ENCODE results near the gene CCNF.

The CCNF gene

DNA sequence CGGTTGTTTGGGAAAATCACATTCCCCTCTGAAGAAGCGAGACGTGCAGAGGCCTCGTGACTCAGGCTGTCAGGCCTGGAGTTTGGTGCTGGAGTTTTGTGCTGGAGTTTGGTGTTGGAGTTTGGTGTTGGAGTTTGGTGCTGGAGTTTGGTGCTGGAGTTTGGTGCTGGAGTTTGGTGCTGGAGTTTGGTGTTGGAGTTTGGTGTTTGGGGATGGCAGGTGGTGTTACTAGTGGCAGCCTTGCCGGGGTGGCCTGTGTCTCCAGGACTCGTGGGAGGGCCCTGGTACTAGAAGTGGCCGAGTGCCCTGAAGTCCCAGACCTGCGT is 58.2 kb downstream of the CCNF start:
- no peak for DNase-seq (ENCODE audit: low spot score)

DNA sequence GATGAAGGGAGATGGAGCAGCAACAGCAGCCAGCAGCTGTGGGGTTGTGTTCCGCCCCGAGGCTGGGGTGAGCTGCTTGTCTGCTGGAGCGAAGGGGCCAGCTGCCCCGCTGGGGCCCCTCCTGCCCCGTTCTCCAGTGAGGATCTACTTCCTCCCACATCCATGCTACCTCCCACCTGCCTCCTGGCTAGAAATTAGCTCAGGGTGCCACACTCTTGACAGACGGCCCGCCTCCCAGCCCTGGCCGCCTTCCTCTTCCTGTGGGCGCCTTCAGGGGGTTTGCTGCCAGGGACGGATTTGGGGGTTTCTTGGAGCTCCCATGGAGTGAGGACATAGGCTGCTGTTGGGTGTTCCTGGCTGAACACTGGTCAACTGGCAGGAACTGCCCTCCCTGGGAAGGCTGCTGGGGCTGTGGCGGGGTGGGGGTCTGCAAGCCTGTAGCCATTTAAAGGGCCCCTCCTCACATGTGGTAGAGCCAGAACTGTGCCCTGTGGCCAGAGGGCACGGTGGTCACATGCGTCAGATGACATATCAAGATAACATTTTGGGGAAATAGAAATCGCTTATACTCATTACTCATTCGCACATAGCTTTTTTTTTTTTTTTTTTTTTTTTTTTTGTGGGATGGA is 58.8 kb downstream of the CCNF start:
- no peak for DNase-seq (ENCODE audit: low spot score)

DNA sequence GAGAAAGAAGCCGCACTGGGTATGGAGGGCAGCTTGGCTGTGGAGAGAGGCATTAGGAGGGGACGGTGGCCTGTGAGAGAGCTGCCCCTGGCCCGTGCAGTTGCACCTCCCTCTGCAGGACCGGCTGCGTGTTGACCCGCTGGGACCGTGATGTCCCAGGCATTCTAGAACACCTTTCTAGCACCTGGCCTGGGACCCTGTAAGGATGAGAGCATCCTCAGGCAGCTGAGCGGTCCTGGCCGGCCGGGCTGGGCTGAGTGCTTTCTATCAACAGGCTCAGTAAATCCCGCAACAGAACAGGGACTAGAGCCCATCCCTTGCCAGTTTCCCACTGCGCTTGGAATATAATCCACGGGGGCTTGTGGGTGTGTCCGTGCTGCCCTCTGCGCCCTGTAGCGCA is 60.3 kb downstream of the CCNF start:
- no peak for DNase-seq (ENCODE audit: low spot score)

DNA sequence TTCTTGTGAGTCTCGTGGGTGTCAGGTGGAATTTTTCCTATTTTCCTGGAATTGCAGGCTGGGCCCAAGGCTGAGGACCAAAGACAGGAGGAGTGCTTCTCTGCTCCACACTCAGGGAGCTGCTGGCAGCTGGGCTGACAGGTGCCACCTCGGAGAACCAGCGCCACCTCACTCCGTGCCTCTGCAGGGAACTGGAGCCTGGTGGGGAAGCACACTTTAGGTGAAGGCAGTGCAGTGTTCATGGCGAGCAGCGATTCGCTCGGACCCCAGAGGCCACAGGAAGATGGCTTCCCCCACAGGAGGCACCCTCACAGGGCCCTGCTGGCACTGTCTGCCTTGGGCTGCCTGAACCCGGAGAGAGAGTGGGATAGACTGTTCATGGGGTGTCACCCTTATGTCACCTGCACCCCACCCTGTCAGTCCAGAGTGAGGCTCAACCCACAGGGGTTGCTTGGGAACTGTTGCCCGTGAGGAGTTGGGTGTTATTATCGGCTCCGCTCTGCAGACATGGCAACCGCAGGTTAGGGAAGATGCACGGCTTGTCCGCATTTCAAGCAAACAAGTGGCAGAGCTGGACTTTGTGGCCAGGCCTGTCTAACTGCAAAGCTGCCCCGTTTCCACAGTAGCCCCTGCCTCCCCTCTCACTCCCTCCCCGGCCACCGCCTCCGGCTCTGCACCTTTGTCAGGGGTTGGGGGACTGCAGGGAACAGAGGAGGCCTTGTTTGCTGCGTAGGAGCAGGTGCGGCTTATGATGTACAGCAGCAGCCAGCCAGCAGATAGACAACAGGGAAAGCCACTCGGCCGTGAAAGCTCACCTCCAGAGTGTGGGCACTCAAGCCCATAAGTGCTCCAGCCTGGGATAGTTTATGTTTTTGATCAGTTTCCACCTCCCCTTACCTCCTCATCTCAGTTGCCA is 61.2 kb downstream of the CCNF start:
- DNase-seq (ENCODE audit: low spot score), result no peak

DNA sequence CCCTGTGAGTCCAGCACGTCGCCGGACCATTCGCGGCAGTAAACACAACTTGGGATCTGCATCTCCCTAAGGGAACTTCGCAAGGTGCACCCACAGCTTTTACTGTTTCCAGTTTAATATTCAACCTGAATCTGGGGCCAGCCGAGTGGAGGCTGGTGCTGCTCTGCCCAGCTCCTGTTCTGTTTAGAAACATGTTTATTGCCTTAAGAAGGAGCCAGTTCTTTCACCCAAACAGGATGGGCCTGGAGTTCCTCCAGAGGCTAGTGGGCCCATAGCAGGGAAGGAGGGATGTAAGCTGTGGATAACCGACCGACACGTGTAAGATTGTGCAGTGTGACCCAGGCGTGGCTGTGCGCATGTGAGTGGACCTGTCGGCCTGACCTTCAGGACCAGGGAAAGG is 63.0 kb downstream of the CCNF start:
- no peak for DNase-seq (ENCODE audit: low spot score)

DNA sequence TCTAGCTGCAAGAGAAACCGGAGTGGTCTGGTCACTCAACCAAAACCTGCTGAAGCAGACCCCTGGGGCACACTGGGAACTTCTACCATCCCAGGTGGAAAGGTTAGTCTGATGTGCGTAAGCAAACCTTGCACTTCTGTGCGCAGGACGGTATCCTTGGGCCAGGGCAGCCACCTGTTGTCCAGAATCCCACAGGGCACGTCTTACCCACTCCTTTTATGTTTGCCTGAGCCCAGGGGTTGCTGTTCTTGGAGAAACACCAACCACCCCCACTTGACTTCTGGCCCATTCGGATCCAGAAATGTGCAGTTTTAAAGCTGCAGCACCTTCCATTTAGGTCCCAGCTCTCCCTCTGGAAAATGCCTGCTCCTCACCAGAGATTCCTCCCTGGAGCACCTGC is 64.4 kb downstream of the CCNF start:
- no peak for DNase-seq (ENCODE audit: low spot score)

DNA sequence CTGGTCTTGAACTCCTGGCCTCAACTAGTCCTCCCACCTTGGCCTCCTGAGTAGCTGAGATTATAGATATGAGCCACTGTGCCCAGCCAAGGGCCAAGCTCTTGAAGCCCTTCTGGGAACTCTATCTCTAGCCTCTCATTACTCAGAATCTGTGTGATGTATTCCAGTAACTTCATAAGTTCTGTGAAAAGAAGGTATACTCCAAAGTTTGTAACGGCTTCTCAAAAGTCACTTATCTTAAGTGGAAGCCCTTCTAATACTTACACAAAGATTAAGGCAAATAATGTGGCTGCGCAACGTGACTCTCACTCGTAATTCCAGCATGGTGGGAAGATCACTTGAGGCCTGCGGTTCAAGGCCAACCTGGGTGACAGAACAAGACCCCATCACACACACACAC is 65.4 kb downstream of the CCNF start:
- no peak for DNase-seq (ENCODE audit: low spot score)

DNA sequence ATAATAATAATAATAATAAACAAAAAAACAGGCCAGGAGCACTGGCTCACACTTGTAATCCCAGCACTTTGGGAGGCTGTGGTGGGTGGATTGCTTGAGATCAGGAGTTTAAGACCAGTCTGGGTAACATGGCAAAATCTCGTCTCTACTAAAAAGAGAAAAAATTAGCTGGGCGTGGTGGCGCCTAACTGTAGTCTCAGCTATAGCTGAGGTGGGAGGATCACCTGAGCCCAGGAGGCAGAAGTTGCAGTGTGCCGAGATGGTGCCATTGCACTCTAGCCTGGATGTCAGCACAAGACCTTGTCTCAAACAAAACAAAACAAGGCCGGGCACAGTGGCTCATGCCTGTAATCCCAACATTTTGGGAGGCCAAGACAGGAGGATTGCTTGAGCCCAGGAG is 65.8 kb downstream of the CCNF start:
- DNase-seq (ENCODE audit: low spot score), result no peak

DNA sequence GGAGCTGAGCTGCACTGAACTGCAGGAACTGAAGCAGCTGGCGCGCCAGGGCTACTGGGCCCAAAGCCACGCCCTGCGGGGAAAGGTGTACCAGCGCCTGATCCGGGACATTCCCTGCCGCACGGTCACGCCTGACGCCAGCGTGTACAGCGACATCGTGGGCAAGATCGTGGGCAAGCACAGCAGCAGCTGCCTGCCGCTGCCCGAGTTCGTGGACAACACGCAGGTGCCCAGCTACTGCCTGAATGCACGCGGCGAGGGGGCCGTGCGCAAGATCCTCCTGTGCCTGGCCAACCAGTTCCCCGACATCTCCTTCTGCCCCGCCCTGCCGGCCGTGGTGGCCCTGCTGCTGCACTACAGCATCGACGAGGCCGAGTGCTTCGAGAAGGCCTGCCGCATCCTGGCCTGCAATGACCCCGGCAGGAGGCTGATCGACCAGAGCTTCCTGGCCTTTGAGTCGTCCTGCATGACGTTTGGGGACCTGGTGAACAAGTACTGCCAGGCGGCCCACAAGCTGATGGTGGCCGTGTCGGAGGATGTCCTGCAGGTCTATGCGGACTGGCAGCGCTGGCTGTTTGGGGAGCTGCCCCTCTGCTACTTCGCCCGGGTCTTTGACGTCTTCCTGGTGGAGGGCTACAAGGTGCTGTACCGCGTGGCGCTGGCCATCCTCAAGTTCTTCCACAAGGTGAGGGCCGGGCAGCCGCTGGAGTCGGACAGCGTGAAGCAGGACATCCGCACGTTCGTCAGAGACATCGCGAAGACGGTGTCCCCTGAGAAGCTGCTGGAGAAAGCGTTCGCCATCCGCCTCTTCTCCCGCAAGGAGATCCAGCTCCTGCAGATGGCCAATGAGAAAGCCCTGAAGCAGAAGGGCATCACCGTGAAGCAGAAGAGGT is 67.2 kb downstream of the CCNF start:
- DNase-seq (ENCODE audit: low spot score), result no peak

DNA sequence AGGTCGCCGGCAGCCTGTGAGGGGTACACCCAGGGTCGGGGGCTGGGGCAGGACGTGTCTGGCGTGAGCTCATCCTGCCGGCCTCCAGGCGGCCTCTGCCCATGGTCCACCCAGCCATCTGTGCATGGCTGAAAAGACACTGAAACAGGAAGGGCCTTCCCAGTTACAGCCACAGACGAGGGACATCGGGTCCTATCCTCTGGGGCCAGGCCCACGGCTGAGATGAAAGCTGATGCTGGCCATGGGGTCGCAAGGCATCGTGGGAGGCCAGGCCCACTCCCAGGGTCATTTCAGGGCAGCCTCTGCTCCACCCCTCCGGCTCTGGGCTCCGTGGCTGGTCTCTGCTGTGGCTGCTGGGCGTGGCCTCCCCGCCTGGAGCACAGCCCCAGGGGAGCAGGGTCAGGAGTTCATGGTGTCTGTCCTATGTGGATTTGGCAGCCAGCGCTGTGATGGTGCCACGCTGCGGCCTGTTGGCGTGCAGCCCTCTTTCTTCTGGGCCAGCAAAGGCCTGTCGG is 67.9 kb downstream of the CCNF start:
- no peak for DNase-seq (ENCODE audit: low spot score)

DNA sequence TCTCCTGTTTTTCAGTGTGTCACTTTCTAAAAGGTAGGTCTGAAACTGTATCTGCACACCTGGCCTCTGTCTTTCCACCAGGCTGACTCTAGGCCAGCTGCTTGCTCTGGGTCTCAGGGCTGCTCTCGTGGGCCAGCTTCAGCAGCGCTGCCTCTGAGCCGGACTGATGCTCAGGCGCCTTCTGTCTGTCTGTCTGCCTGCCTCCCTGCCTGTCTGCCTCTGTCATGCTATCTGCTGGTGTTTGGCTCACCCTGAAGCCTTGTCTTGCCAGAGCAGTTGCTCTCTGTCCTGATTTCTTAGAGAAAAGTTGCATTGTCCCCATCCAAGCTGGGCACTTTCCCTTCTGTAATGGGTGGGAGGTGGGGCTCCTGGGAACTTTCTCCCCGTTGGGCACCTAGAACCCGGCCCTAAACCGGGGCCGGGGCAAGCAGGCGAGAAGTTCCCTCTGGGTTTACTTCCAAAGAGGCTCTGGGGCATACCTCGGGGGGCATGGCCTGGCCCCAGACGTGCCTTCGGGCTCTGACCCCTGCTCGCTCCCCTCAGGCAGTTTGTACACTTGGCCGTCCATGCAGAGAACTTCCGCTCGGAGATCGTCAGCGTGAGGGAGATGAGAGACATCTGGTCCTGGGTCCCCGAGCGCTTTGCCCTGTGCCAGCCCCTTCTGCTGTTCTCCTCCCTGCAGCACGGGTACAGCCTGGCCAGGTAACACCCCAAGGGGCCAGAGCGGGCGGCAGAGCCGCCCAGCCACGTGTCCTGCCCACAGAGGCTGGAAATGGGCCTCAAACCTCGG is 68.6 kb downstream of the CCNF start:
- no peak for DNase-seq (ENCODE audit: low spot score)

DNA sequence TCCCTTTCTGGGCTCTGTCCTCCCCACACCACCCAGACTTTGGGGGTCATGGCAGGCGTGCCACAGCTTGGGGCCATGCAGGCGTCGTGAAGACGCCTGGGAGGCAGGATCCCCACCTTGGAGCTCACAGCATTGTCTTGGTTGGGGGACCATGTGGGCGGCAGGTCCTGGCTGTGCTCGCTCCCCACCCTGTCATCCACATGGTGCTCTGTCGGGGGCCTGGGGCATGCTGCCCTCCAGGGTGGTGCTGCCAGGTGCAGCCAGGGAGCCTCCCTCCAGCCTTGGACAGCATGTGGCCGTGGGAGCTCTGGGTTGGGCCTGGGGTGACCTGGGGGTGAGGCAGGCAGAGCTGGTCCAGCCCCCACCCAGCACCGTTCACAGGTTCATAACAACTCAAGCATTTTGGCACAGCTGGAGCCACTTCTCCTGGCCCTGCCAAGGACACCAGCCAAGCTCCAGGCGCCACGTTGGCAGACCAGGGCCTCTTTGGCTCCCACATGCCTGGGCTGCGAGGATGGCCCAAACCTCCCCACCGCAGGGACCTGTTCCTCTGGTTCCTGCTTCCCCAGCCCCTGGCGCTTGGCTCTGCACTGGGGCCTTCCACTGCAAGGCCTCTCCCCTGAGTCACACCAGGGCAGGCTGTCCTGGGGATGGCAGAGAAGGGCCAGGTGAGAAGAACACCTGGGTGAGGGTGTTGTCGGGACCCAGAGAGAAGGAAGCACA is 69.4 kb downstream of the CCNF start:
- no peak for DNase-seq (ENCODE audit: low spot score)

DNA sequence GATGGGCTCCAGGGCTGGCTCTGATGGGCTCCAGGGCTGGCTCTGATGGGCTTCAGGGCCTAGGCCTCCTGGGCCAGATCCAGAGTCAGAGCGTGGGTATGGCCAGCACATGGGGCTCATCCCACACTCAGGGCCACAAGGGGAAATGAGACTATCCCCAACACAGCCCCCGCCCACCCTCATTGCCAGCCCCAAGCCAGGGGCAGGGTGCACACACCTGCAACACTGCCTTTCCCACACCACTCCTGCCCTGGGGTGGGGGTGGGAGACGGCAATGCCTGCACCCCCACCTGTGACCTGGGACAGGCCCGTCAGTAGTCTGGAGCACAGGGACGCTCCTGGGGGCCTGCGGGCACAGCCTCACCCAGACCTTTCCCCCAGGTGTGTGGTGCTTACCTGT is 70.2 kb downstream of the CCNF start:
- DNase-seq (ENCODE audit: low spot score), result no peak

DNA sequence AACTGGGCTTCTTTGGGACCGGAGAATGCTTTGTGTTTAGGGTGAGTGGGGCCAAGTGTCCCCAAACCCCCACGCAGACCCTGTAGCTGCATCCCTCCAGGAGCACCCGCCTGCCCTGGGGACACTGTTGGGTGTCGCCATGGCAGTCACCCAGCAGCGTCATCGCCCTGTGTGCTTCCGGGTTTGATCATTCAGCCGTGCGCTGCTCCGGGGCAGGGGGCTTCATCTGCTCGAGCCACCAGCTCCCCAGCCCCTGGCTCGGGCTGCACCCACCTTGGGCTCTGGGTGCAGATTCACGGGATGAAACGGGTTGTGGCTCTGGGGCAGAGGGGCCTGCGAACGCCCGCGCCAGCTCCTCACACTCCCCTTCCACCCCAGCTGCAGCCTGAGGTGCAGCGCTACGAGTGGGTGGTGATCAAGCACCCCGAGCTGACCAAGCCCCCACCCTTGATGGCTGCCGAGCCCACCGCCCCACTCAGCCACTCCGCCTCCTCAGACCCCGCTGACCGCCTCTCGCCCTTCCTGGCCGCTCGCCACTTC is 70.7 kb downstream of the CCNF start:
- no peak for DNase-seq (ENCODE audit: low spot score)

DNA sequence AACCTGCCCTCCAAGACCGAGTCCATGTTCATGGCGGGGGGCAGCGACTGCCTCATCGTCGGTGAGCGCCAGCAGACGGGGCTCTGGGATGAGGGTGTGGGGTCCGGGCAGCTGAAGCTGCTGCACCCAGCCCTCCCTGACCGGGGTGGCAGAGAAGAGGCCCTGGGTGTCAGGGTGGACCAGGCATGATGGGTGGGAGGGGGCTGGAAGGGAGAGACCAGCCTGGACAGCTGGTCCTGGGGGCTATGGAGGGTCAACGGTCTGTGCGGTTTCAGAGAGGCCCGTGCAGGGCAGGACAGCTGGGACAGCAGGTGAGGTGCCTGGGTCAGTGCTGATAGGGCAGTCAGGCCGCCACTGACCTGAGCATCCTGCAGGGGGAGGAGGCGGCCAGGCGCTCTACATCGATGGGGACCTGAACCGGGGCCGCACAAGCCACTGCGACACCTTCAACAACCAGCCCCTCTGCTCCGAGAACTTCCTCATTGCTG is 71.2 kb downstream of the CCNF start:
- no peak for DNase-seq (ENCODE audit: low spot score)

DNA sequence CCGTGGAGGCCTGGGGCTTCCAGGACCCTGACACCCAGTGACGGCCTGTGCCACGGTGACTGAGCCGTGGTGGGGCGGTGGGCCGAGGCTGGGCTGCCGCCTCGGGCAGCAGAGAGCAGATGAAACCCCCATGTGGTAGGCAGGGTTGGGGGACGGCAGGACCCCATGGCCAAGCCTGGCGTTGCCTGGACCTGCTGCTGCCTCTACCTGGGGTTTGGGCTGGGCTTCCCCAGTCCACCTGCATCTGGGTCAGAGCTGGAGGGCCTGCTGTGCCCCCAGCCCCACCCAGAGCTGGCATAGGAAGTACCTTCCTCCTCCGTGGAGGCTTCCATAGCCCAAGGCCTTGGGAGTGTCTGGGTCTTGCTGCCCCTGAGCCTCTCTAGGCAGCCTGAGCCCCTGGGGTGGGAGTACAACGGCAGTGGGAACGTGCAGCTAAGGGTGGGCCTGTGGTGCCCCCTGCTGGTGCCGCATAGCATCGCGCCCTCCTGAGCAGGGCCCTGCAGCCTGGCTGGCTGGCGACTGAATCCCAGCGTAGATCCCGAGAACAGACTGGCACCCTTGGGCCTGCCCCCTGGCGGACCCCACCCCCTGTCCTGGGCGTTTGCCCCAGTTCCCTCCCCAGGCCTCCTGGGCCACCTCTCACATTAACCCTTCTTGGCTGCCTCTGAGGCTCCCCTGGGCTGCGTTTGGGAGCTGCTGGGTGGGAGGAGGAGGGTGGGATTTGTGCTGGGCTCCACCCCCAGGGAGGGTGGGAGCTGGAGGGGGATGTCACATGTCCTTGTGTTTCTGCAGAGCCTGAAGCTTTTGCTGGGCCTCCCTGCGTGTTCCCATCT is 71.9 kb downstream of the CCNF start:
- DNase-seq (ENCODE audit: low spot score), result peak; percentile 79

DNA sequence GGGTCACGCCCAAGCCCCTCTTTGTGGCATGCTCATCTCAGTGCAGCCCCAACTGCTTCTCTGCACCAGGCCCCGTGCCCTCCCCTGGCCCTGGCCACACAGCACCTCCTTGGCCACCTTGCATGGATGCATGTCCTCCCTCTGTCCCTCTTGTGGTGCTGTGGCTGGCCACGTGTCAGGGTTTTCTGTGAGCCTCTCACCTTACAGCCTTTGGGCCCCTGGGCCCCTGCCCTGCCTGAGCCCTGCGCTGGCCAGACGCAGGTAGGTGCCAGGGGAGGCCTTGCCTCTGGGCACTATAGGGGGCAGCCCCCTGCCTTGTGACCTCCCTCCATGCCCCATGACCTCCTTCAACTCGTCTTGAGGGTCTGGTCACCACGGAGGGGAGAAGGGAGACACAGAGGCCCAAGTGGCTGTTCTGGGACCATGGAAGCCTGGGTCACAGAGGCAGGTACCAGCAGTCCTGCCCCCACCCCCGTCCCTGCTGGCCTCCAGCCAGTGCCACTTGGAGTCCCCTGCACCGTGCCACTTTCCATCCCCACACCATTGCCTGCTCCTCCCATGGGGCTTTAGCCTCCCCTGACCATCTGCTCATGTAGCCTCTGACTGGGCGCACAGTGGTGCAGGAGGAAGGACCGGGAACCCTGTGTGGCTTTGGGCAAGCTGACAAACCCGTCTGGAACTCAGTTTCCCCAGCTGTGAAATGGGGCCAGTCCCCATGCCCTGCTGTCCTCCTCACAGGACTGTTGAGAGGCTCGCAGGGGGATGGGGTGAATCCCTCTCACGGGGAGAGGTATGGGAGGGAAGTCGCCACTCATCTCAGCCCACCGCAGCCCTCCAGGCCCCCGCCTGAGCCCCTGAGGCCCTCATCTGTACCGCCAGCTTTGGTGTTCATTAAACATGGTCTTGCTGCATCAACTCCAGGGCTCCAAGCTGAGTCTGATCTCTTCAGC is 73.0 kb downstream of the CCNF start:
- DNase-seq (ENCODE audit: low spot score), result no peak

DNA sequence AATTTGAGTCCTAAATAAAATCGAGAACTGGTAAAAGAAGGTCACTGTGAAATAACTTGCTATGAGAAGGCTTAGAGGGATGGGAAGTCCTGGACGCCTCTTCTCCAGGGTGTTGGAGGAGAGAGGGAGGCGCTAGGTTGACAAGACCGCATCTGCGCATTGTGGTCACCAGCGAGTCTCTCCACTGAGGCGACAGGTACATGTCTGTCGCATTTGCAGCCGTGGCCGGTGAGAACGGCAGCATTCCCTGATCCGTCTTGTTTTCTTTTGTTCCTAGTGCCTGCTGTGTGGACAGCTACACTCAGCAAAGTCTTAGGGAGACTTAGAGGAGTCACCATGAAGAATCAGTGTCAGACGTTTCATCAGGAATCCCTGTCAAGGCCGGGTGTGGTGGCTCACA is 76.4 kb downstream of the CCNF start:
- DNase-seq (ENCODE audit: low spot score), result no peak

Data from CD4-positive, alpha-beta T cell treated with Interleukin-2 at 100 ng/mL for 4 hours (primary cell).